ENCODE results near the gene DNMT3B. TPM values are rescaled to one million over a fixed set of nuclear protein-coding genes. Genes with fewer than 3 reads are reported as not detected.

Gene DNMT3B
- total RNA-seq, 3 donors from 2014 or later = 0.96 to 2.0 (median 1.8) TPM

- Histone ChIP-seq H3K9me3 (no peaks in the 10 kb centered on the region), H3K4me3 (no peak overlapping the region), H3K27me3 (no peaks in the 10 kb centered on the region), H3K27ac (no peak overlapping the region), H3K4me1 (no peaks in the 10 kb centered on the region), H3K36me3 (peaks cover 6% of the 10 kb centered on the region)
- no peak for TF ChIP-seq CTCF (IDR thresholded peaks at IDR 0.05)
- TF ChIP-seq POLR2A (IDR thresholded peaks at IDR 0.05) = no peak
- TF ChIP-seq POLR2AphosphoS5 (IDR thresholded peaks at IDR 0.05) = no peak
- intact Hi-C loops (cut with DNase I; ENCODE audit: low total_unique reads) = no loop called here
- DNase-seq (ENCODE audit: low spot score in 2 of 2) = no peak
These were observed 86.7 kb downstream of the DNMT3B start for GRCh38 chr20:32848846-32849245.

- H3K27ac ChIP-seq = no peak overlapping the region
- H3K4me3 ChIP-seq = no peak overlapping the region
- no peaks in the 10 kb centered on the region for H3K4me1 ChIP-seq
- DNase-seq (ENCODE audit: low spot score in 2 of 2) = no peak
- intact Hi-C loops (cut with DNase I; ENCODE audit: low total_unique reads) = no loop called here
- peaks cover 6% of the 10 kb centered on the region for H3K36me3 ChIP-seq
- no peaks in the 10 kb centered on the region for H3K9me3 ChIP-seq
- TF ChIP-seq CTCF (IDR thresholded peaks at IDR 0.05) = no peak
- TF ChIP-seq POLR2AphosphoS5 (IDR thresholded peaks at IDR 0.05) = no peak
- TF ChIP-seq POLR2A (IDR thresholded peaks at IDR 0.05) = no peak
- H3K27me3 ChIP-seq = no peaks in the 10 kb centered on the region
These were observed 87.4 kb downstream of the DNMT3B start for GRCh38 chr20:32849577-32849976.

- no peaks in the 10 kb centered on the region for H3K36me3 ChIP-seq
- TF ChIP-seq CTCF (IDR thresholded peaks at IDR 0.05) (no peak), POLR2AphosphoS5 (IDR thresholded peaks at IDR 0.05) (no peak)
- no peak for DNase-seq (ENCODE audit: low spot score in 2 of 2)
- H3K9me3 ChIP-seq = no peaks in the 10 kb centered on the region
- no peak overlapping the region for H3K4me3 ChIP-seq
- no peaks in the 10 kb centered on the region for H3K27me3 ChIP-seq
- intact Hi-C loops (cut with DNase I; ENCODE audit: low total_unique reads) = no loop called here
- H3K27ac ChIP-seq = no peak overlapping the region
- no peaks in the 10 kb centered on the region for H3K4me1 ChIP-seq
These were observed 93.2 kb downstream of the DNMT3B start for GRCh38 chr20:32855387-32855786.

GRCh38 chr20:32858189-32858588 is 96.0 kb downstream of the DNMT3B start:
- intact Hi-C loops (cut with DNase I; ENCODE audit: low total_unique reads) = no loop called here
- no peaks in the 10 kb centered on the region for H3K4me1 ChIP-seq
- H3K36me3 ChIP-seq = no peaks in the 10 kb centered on the region
- H3K9me3 ChIP-seq = no peaks in the 10 kb centered on the region
- DNase-seq (ENCODE audit: low spot score in 2 of 2) = no peak
- no peak for TF ChIP-seq POLR2AphosphoS5 (IDR thresholded peaks at IDR 0.05)
- no peak for TF ChIP-seq CTCF (IDR thresholded peaks at IDR 0.05)
- TF ChIP-seq POLR2A (IDR thresholded peaks at IDR 0.05) = no peak
- no peaks in the 10 kb centered on the region for H3K27me3 ChIP-seq
- H3K27ac ChIP-seq = no peak overlapping the region
- H3K4me3 ChIP-seq = no peak overlapping the region

Other genes starting within 250 kb of the DNMT3B start
- 10 to 100 TPM in 2 of 3 donors, 1 to 10 TPM in 1; 3.7 to 18.4 (median 15.8) TPM for gene NOL4L, start 177.1 kb upstream of the DNMT3B start, total RNA-seq
- under 1 TPM; under 0.01 to 0.32 (median 0.15) TPM for gene C20orf203, start 88.4 kb upstream of the DNMT3B start, total RNA-seq
- 10 to 100 TPM; 22.7 to 30.9 (median 24.3) TPM for gene COMMD7, start 18.9 kb upstream of the DNMT3B start, total RNA-seq
- 10 to 100 TPM; 70.4 to 85.9 (median 78.0) TPM for gene MAPRE1, start 57.6 kb downstream of the DNMT3B start, total RNA-seq
- gene EFCAB8, start 96.5 kb downstream of the DNMT3B start, total RNA-seq = under 1 TPM in 1 of 3 donors, not detected in 2; 0.32 TPM
- not detected for gene SUN5, start 242.0 kb downstream of the DNMT3B start, total RNA-seq
- 1 to 10 TPM in 1 of 3 donors, under 1 TPM in 1, not detected in 1; 0.98 to 1.0 TPM for gene BPIFB2, start 245.3 kb downstream of the DNMT3B start, total RNA-seq